Dermis microvascular lymphatic vessel endothelial cell (primary cell): ENCODE results near the gene C11orf24. TPM values are rescaled to one million over a fixed set of nuclear protein-coding genes. Genes with fewer than 3 reads are reported as not detected.

ENCODE experiments used
- total RNA-seq: library from RNA; depleted of rRNA; stranded (reverse); fragments of >200 nt; gene quantifications from 2 replicates; pipeline ENCODE4 v1.2.1, GENCODE V29; 2014

The C11orf24 gene
- total RNA-seq, 1 donor from 2014 or later = 5.4 TPM

Other genes starting within 250 kb of the C11orf24 start
- gene NDUFS8, start 241.3 kb downstream of the C11orf24 start, total RNA-seq = 96.3 and 121 TPM in 2 replicates
- 40.1 and 65.4 TPM in 2 replicates for gene TCIRG1, start 232.9 kb downstream of the C11orf24 start, total RNA-seq
- 22.0 and 37.0 TPM in 2 replicates for gene CHKA, start 150.6 kb downstream of the C11orf24 start, total RNA-seq
- 16.3 and 20.5 TPM in 2 replicates for gene KMT5B, start 58.7 kb downstream of the C11orf24 start, total RNA-seq
- 55.8 and 107 TPM in 2 replicates for gene LRP5, start 40.6 kb upstream of the C11orf24 start, total RNA-seq
- 115 and 118 TPM in 2 replicates for gene PPP6R3, start 188.8 kb upstream of the C11orf24 start, total RNA-seq